Tibial nerve (tissue), 4 donors: ENCODE measurements around the gene RXRG. TPM values are rescaled to one million over a fixed set of nuclear protein-coding genes. Genes with fewer than 3 reads are reported as not detected.

Source experiments
- DNase-seq, 2 donors: peaks; one replicate each; pipeline ENCODE4 v3.0.0-alpha.2; 2019; ENCODE audit warnings: low spot score in 2 of 2
- H3K27ac ChIP-seq, 4 donors: fragments of 200-600 bp; sonication (generic) in 3 of 4; one replicate each; pipeline ENCODE4 v1.5.1; 2017 to 2019; ENCODE audit warnings: mild to moderate bottlenecking in 1 of 4
- H3K27me3 ChIP-seq, 2 donors: fragments of 200-600 bp; sonication (generic) in 1 of 2; one replicate each; pipeline versions ENCODE4 v1.5.1 to v1.6.0; 2017 to 2019
- H3K36me3 ChIP-seq, 3 donors: fragments of 200-600 bp; sonication (generic); one replicate each; pipeline ENCODE4 v1.5.1; 2018 to 2019
- H3K4me1 ChIP-seq, 4 donors: fragments of 200-600 bp; sonication (generic) in 3 of 4; one replicate each; pipeline ENCODE4 v1.5.1; 2017 to 2019
- H3K4me3 ChIP-seq, 4 donors: fragments of 200-600 bp; sonication (generic) in 3 of 4; one replicate each; pipeline ENCODE4 v1.5.1; 2017 to 2019; ENCODE audit warnings: mild to moderate bottlenecking in 1 of 4, moderate library complexity in 1 of 4
- H3K9me3 ChIP-seq, 4 donors: fragments of 200-600 bp; sonication (generic) in 3 of 4; one replicate each; pipeline ENCODE4 v1.5.1; 2017 to 2019
- CTCF ChIP-seq, 5 experiments: fragments of 200-600 bp in 3 of 5; fragments of 450-650 bp in 2 of 5; sonication (generic) in 3 of 5; IDR thresholded peaks; one replicate each; pipeline ENCODE4 v1.5.1; 2016 to 2019; ENCODE audit warnings: antibody characterized with exemption in 5 of 5, mild to moderate bottlenecking in 3 of 5, moderate library complexity in 2 of 5
- EP300 ChIP-seq, 2 donors: sonication (generic); formaldehyde crosslinking; IDR thresholded peaks; one replicate each; pipeline ENCODE4 v1.6.1; 2017; ENCODE audit warnings: antibody characterized with exemption in 2 of 2, mild to moderate bottlenecking in 1 of 2
- POLR2A ChIP-seq, 2 donors: fragments of 450-650 bp; IDR thresholded peaks; one replicate each; pipeline ENCODE4 v1.6.1; 2017; ENCODE audit warnings: antibody characterized with exemption in 2 of 2, mild to moderate bottlenecking in 2 of 2, moderate library complexity in 2 of 2
- WGBS, 2 donors: methylation state at CpG; one replicate each; pipeline ENCODE4 v1.1.5; 2018; 5-methylcytosine and 5-hydroxymethylcytosine counted together
- total RNA-seq, 4 donors: library from RNA; depleted of rRNA; stranded (reverse); fragments of >200 nt; gene quantifications; one replicate each; pipeline ENCODE4 v1.1.0, GENCODE V29; 2016

RXRG gene
- total RNA-seq, 4 donors from 2014 or later: 3.3 to 13.8 (median 7.3) TPM

- no peak for DNase-seq
- no peaks in the 10 kb centered on the region for H3K36me3 ChIP-seq
- peaks cover 0 to 25% of the 10 kb centered on the region in 2 donors for H3K27me3 ChIP-seq
- H3K27ac ChIP-seq: peak overlapping the region in 2 of 4 donors; percentile 79 to 83
- TF ChIP-seq POLR2A (IDR thresholded peaks at IDR 0.05) (no peak), CTCF (IDR thresholded peaks at IDR 0.05) (no peak), EP300 (IDR thresholded peaks at IDR 0.05) (no peak)
- no peaks in the 10 kb centered on the region for H3K9me3 ChIP-seq
- no peak overlapping the region for H3K4me3 ChIP-seq
- peaks cover 0 to 18% (median 2%) of the 10 kb centered on the region in 4 donors for H3K4me1 ChIP-seq
These were observed 2.3 kb downstream of the RXRG start for GRCh38 chr1:165442653-165443052.

- H3K4me3 ChIP-seq: no peak overlapping the region
- peaks cover 0 to 21% of the 10 kb centered on the region in 2 donors for H3K27me3 ChIP-seq
- TF ChIP-seq EP300 (IDR thresholded peaks at IDR 0.05): no peak
- TF ChIP-seq POLR2A (IDR thresholded peaks at IDR 0.05): no peak
- TF ChIP-seq CTCF (IDR thresholded peaks at IDR 0.05): no peak
- peaks cover 0 to 18% (median 2%) of the 10 kb centered on the region in 4 donors for H3K4me1 ChIP-seq
- H3K27ac ChIP-seq: peak overlapping the region in 2 of 4 donors; percentile 79 to 83
- DNase-seq: no peak
- no peaks in the 10 kb centered on the region for H3K9me3 ChIP-seq
- WGBS, 2 donors: 45 to 63% methylated on average over 3 of the region's 3 CpGs
- no peaks in the 10 kb centered on the region for H3K36me3 ChIP-seq
These were observed 2.9 kb downstream of the RXRG start for GRCh38 chr1:165442053-165442452.

GRCh38 chr1:165441166-165441880 lies 3.6 kb downstream of the RXRG start:
- Histone ChIP-seq H3K9me3 (no peaks in the 10 kb centered on the region), H3K4me1 (peaks cover 0 to 18% (median 2%) of the 10 kb centered on the region in 4 donors), H3K36me3 (no peaks in the 10 kb centered on the region), H3K27ac (peak overlapping the region in 3 of 4 donors; percentile 3 to 83 (median 79)), H3K4me3 (no peak overlapping the region), H3K27me3 (peaks cover 0 to 18% of the 10 kb centered on the region in 2 donors)
- WGBS, 2 donors: 52 to 66% methylated on average over 5 of the region's 5 CpGs
- TF ChIP-seq CTCF (IDR thresholded peaks at IDR 0.05) (no peak), EP300 (IDR thresholded peaks at IDR 0.05) (no peak), POLR2A (IDR thresholded peaks at IDR 0.05) (no peak)
- no peak for DNase-seq

- Histone ChIP-seq H3K36me3 (no peaks in the 10 kb centered on the region), H3K4me3 (no peak overlapping the region), H3K27me3 (no peaks in the 10 kb centered on the region), H3K27ac (peak overlapping the region; percentile 5 to 62 (median 24)), H3K9me3 (no peaks in the 10 kb centered on the region), H3K4me1 (peaks cover 0 to 13% (median 0%) of the 10 kb centered on the region in 4 donors)
- no peak for DNase-seq
- TF ChIP-seq POLR2A (IDR thresholded peaks at IDR 0.05): no peak
- no peak for TF ChIP-seq CTCF (IDR thresholded peaks at IDR 0.05)
- TF ChIP-seq EP300 (IDR thresholded peaks at IDR 0.05): no peak
- WGBS, 2 donors: 26 to 39% methylated on average over 6 of the region's 6 CpGs
These were observed 5.6 kb downstream of the RXRG start for GRCh38 chr1:165439330-165439729.

GRCh38 chr1:165436994-165437393 lies 7.9 kb downstream of the RXRG start:
- no peaks in the 10 kb centered on the region for H3K36me3 ChIP-seq
- no peaks in the 10 kb centered on the region for H3K9me3 ChIP-seq
- peak overlapping the region in 2 of 4 donors; percentile 54 to 65 for H3K27ac ChIP-seq
- no peak overlapping the region for H3K4me3 ChIP-seq
- peaks cover 0 to 14% (median 0%) of the 10 kb centered on the region in 4 donors for H3K4me1 ChIP-seq
- no peak for DNase-seq
- WGBS, 2 donors: 62 to 72% methylated on average over 2 of the region's 2 CpGs
- no peak for TF ChIP-seq CTCF (IDR thresholded peaks at IDR 0.05)
- no peak for TF ChIP-seq EP300 (IDR thresholded peaks at IDR 0.05)
- TF ChIP-seq POLR2A (IDR thresholded peaks at IDR 0.05): no peak
- H3K27me3 ChIP-seq: no peaks in the 10 kb centered on the region
